ENCODE data around the gene RAB30. TPM values are rescaled to one million over a fixed set of nuclear protein-coding genes. Genes with fewer than 3 reads are reported as not detected.

RAB30 gene
- total RNA-seq, 1 donor = 12.5 TPM

DNA sequence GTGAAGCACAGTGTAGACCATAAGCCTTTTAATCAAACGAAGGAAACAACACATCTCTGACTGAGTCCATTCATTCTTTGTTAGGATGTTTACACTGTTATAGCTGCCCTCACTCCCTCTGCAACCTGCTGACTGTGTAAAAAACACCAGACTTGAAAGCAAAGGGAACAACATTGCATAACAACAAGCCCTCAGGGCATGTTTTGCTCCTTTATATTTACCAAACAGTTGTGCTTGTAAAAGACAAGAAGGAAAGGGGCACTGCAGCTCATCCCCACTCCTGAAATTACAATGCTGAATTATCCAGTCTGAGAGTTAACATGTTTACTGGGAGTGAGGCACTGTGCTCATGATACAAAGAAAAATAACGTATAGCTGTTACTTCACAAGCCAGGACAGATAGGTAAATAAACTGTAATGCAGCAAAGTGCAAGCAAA, 46.4 kb downstream of the RAB30 start:
- no peak overlapping the region for H3K4me3 ChIP-seq (ENCODE audit: low read depth, low read length)
- peak; percentile 90 for DNase-seq (ENCODE audit: low read depth)
- TF ChIP-seq, protein P1, sequence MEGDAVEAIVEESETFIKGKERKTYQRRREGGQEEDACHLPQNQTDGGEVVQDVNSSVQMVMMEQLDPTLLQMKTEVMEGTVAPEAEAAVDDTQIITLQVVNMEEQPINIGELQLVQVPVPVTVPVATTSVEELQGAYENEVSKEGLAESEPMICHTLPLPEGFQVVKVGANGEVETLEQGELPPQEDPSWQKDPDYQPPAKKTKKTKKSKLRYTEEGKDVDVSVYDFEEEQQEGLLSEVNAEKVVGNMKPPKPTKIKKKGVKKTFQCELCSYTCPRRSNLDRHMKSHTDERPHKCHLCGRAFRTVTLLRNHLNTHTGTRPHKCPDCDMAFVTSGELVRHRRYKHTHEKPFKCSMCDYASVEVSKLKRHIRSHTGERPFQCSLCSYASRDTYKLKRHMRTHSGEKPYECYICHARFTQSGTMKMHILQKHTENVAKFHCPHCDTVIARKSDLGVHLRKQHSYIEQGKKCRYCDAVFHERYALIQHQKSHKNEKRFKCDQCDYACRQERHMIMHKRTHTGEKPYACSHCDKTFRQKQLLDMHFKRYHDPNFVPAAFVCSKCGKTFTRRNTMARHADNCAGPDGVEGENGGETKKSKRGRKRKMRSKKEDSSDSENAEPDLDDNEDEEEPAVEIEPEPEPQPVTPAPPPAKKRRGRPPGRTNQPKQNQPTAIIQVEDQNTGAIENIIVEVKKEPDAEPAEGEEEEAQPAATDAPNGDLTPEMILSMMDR (IDR thresholded peaks at IDR 0.05; ENCODE audit: insufficient read depth, low read depth, low read length) = no peak

DNA sequence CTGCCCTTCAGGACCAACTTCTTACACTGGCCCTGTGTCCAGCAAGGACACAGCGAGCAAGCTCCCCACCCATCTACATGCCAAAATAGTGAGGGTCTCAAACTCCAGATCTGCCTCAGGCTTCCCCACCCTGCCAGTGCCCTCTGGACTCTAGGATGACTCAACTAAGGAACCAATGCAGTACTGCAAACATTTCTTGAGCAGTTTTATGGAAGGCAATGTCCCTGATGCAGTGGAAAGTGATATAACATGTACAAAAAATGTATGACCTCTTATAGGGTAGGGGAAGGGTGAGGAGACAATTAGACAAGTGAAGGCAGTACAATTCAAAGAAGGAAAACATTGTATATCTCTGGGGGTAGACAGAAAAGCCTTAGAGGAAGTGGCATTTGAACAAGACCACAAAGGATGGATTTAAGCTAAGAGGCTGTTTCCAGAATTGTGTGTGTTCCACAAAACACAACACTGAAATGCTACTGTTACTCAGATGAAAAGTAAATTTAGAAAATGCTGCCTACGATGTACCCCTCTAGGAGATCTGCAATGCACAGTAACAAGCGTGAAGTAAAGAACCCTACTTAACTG, 47.3 kb downstream of the RAB30 start:
- H3K4me3 ChIP-seq (ENCODE audit: low read depth, low read length) = no peak overlapping the region
- TF ChIP-seq, protein P1 (IDR thresholded peaks at IDR 0.05; ENCODE audit: insufficient read depth, low read depth, low read length) = no peak
- no peak for DNase-seq (ENCODE audit: low read depth)

DNA sequence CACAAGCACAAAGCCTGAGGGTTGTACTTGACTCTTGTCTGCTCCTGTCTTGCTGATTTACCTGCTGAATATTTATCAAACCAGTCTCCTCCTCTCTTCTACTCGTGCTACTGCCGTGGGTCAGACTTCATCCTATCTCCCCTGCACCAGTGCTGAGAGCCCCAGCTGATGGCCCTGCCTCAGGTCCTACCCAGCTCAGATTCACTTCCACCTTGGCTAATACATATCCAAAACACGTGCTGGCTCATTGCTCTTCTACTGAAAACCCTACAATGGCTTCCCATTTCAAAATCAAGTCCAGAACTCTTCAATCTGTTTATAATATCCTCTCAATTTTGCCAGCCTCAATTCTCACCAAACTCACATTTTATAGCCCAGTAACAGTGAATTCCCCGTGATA, 48.3 kb downstream of the RAB30 start:
- TF ChIP-seq, protein P1 (IDR thresholded peaks at IDR 0.05; ENCODE audit: insufficient read depth, low read depth, low read length) = no peak
- DNase-seq (ENCODE audit: low read depth) = no peak

DNA sequence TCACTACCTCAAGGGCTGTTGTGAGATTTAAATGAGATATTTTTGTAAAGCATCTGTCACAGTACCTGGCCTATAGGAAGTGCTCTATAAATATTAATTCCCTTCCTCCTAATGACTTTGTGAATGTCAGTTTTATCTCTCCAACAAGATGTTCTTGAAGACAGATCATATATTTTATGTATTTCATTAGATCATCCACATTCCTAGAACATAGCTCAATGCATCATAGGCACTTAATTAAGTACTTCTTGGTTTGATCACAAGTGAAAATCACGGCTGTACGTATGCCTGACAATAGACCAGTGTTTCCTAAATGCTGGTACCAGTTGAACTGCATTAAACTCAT, 49.9 kb downstream of the RAB30 start:
- TF ChIP-seq, protein P1 (IDR thresholded peaks at IDR 0.05; ENCODE audit: insufficient read depth, low read depth, low read length) = no peak
- no peak overlapping the region for H3K4me3 ChIP-seq (ENCODE audit: low read depth, low read length)

More for the DNA sequence above, 48.3 kb downstream of the RAB30 start:
- H3K4me3 ChIP-seq (ENCODE audit: low read depth, low read length) = no peak overlapping the region

DNA sequence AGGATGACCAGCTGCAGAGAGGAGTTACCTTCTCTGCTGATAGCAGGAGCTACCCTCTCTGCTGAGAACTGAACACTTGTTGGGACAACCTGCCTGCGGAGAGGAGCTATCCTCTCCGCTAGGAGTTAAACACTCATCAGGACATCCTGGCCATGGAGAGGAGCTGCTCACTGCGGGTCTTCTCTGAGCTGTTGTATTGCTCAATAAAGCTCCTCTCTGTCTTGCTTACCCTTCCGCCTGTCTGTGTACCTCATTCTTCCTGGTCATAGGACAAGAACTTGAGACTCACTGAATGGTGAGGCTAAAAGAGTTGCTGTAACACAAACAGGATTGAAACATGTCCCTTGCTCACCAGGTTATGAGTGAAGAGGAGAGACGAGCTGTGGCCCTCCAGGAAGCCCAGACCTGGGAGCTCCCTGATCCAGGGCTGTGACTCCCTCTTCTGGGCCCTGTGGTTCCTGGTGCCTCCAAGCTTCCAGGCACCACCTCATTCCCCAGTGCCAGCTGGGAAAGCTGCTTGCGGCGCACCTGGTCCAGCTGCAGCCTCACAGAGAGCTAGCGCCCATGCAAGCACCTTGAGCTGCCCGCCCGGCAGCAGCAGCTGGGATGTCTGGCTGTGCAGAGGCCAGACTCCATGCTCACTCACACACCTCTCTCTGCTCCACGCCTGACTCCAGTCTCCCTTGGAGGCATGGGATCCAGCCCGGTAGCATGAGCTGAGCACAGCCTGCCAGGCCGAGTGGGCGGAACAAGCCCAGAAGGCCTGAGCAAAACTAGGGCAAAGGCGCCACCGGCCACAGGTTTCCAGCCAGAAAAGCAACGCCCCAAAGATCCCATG, 50.5 kb downstream of the RAB30 start:
- H3K4me3 ChIP-seq (ENCODE audit: low read depth, low read length) = no peak overlapping the region
- TF ChIP-seq, protein P1 (IDR thresholded peaks at IDR 0.05; ENCODE audit: insufficient read depth, low read depth, low read length) = no peak
- DNase-seq (ENCODE audit: low read depth) = no peak

More for the DNA sequence above, 49.9 kb downstream of the RAB30 start:
- no peak for DNase-seq (ENCODE audit: low read depth)

DNA sequence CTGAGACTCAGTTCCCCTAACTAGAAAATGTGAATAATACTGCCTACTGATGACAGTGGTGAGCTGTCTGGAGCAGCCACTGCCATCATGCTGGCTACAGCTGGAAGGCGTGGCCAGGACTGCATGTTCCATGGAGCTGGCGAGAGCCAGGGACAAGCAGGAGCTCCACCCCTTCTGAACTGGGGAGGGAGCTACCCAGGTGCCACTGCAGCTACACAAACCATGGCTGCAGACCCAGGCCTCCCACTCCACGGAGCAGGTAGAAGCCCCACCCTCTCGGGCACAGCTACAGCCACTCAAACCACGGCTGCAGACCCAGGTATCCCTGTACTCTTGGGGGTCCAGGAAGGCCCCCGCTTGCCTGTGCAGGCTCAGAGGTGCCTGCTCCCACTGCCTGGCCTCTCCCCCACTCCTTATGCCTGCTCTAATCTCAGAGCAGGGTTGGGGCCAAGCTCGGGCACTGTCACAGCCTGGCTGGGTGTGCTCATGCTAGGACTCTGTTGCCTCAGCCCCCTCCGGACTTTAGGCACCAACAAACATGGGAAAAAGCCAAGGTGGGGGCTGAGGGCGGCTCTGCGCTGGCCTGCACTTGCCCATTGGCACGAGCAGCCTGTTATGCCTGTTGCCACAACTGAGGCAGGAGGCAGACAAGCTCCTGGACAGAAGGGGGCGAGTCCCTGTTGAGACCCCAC, 51.7 kb downstream of the RAB30 start:
- TF ChIP-seq, protein P1 (IDR thresholded peaks at IDR 0.05; ENCODE audit: insufficient read depth, low read depth, low read length) = no peak
- DNase-seq (ENCODE audit: low read depth) = no peak
- H3K4me3 ChIP-seq (ENCODE audit: low read depth, low read length) = no peak overlapping the region
